Loucy (cell line): ENCODE results near the gene CCDC60.

Experiments used
- H2AFZ ChIP-seq: fragments of 200-600 bp; sonication (generic); 2 replicates; pipeline ENCODE4 v1.6.0; 2016; ENCODE audit warnings: antibody characterized with exemption, mild to moderate bottlenecking, low read length, moderate library complexity
- H3F3A ChIP-seq: fragments of 200-600 bp; 2 replicates; pipeline ENCODE4 v1.6.0; 2016; ENCODE audit warnings: antibody characterized with exemption, low read depth, mild to moderate bottlenecking
- H3K27me3 ChIP-seq: fragments of 200-600 bp; sonication (generic); 2 replicates; pipeline ENCODE4 v1.6.1; 2014; ENCODE audit warnings: low read length, mild to moderate bottlenecking; ENCODE audit not compliant: insufficient read depth, poor library complexity, severe bottlenecking
- H3K36me3 ChIP-seq: fragments of 200-600 bp; sonication (generic); 2 replicates; pipeline ENCODE4 v1.6.1; 2016; ENCODE audit warnings: low read length; ENCODE audit not compliant: insufficient read depth
- H3K4me1 ChIP-seq: fragments of 200-600 bp; sonication (generic); 2 replicates; pipeline ENCODE4 v1.5.1; 2014; ENCODE audit warnings: low read length, mild to moderate bottlenecking; ENCODE audit not compliant: insufficient read depth, poor library complexity, severe bottlenecking
- H3K4me2 ChIP-seq: fragments of 200-600 bp; sonication (generic); 2 replicates; pipeline ENCODE4 v1.6.0; 2014; ENCODE audit warnings: antibody characterized with exemption, low read length, low read depth, mild to moderate bottlenecking; ENCODE audit not compliant: poor library complexity, severe bottlenecking
- H3K4me3 ChIP-seq: fragments of 200-600 bp; sonication (generic); 2 replicates; pipeline ENCODE4 v1.5.1; 2014; ENCODE audit warnings: low read length, mild to moderate bottlenecking, mixed read lengths; ENCODE audit not compliant: poor library complexity, severe bottlenecking
- H3K79me2 ChIP-seq: fragments of 200-600 bp; sonication (generic); 2 replicates; pipeline ENCODE4 v1.6.1; 2014; ENCODE audit warnings: low read length; ENCODE audit not compliant: insufficient read depth
- H3K9ac ChIP-seq: fragments of 200-600 bp; sonication (generic); 2 replicates; pipeline ENCODE4 v1.6.0; 2014; ENCODE audit warnings: mild to moderate bottlenecking, low read depth, low read length, moderate library complexity; ENCODE audit not compliant: poor library complexity, severe bottlenecking
- H3K9me2 ChIP-seq: fragments of 200-600 bp; sonication (generic); replicated peaks from 2 replicates; pipeline ENCODE4 v1.6.1; 2016; ENCODE audit warnings: low read depth, low read length, mixed read lengths
- H3K9me3 ChIP-seq: fragments of 200-600 bp; sonication (generic); 2 replicates; pipeline ENCODE4 v1.6.1; 2014; ENCODE audit warnings: mild to moderate bottlenecking, antibody characterized with exemption, low read length, low read depth; ENCODE audit not compliant: insufficient read depth
- H4K20me1 ChIP-seq: fragments of 200-600 bp; sonication (generic); 2 replicates; pipeline ENCODE4 v1.6.0; 2014; ENCODE audit warnings: antibody characterized with exemption, low read length, mild to moderate bottlenecking; ENCODE audit not compliant: insufficient read depth, poor library complexity, severe bottlenecking
- EZH2phosphoT487 ChIP-seq: fragments of 200-600 bp; IDR thresholded peaks from 2 replicates; pipeline ENCODE4 v1.6.1; 2018; ENCODE audit warnings: antibody characterized with exemption, mild to moderate bottlenecking, moderate library complexity, borderline replicate concordance
- TF ChIP-seq, protein P1 (sequence below): fragments of 200-600 bp; sonication (generic); conservative IDR thresholded peaks from 2 replicates; pipeline ENCODE4 v1.5.1; 2014; ENCODE audit warnings: mild to moderate bottlenecking, antibody characterized with exemption, low read length

Gene CCDC60

DNA sequence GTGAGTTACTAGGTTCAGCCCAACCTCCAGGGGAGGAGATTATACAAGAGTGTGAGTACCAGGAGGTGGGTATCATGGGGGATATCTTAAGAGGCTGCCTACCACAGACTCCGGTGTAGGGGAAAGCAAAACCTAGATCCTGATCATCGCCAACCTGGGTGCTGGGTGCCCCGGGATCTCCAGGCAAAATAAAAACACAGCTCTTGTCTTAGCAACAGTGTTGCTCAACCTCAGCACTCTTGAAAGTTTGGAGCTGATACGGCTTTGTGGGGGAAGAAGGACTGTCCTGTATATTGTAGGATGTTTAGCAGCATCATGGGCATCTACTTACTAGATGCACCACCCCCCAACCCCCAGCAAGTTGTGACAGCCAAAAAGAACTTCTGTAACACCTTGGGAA is 74.5 kb downstream of the CCDC60 start:
- Histone ChIP-seq H3K9ac (no peak overlapping the region), H3K9me3 (no peaks in the 10 kb centered on the region), H3F3A (no peaks in the 10 kb centered on the region), H3K4me3 (no peak overlapping the region), H3K36me3 (no peaks in the 10 kb centered on the region), H3K4me2 (no peak overlapping the region), H4K20me1 (no peaks in the 10 kb centered on the region), H3K4me1 (no peaks in the 10 kb centered on the region), H3K9me2 (no peaks in the 10 kb centered on the region), H3K79me2 (no peaks in the 10 kb centered on the region), H2AFZ (no peak overlapping the region), H3K27me3 (no peaks in the 10 kb centered on the region)
- TF ChIP-seq, protein P1, sequence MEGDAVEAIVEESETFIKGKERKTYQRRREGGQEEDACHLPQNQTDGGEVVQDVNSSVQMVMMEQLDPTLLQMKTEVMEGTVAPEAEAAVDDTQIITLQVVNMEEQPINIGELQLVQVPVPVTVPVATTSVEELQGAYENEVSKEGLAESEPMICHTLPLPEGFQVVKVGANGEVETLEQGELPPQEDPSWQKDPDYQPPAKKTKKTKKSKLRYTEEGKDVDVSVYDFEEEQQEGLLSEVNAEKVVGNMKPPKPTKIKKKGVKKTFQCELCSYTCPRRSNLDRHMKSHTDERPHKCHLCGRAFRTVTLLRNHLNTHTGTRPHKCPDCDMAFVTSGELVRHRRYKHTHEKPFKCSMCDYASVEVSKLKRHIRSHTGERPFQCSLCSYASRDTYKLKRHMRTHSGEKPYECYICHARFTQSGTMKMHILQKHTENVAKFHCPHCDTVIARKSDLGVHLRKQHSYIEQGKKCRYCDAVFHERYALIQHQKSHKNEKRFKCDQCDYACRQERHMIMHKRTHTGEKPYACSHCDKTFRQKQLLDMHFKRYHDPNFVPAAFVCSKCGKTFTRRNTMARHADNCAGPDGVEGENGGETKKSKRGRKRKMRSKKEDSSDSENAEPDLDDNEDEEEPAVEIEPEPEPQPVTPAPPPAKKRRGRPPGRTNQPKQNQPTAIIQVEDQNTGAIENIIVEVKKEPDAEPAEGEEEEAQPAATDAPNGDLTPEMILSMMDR, result no peak
- no peak for TF ChIP-seq EZH2phosphoT487

DNA sequence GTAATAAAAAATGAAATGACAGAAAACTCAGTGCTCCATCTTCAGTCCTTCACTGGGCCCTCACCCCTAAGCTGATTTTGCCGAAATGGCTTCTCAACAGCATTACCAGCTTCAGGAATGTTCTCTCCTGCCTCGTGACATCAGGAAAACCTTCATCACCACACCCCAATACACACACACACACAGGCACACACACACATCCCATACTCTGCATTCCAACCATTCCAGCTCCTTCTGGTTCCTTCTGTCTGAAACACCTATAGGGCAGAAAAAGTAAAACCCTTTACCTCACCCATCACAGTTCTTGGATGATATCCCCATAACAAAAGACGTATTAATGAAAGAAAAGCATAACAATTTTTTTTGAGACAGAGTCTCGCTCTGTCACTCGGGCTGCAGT is 75.9 kb downstream of the CCDC60 start:
- H3K4me1 ChIP-seq, result no peaks in the 10 kb centered on the region
- no peak overlapping the region for H3K4me3 ChIP-seq
- H3K9me2 ChIP-seq, result no peaks in the 10 kb centered on the region
- no peak overlapping the region for H2AFZ ChIP-seq
- no peaks in the 10 kb centered on the region for H4K20me1 ChIP-seq
- H3K9ac ChIP-seq, result no peak overlapping the region
- H3F3A ChIP-seq, result no peaks in the 10 kb centered on the region
- no peak overlapping the region for H3K4me2 ChIP-seq
- H3K36me3 ChIP-seq, result no peaks in the 10 kb centered on the region
- no peaks in the 10 kb centered on the region for H3K9me3 ChIP-seq
- no peaks in the 10 kb centered on the region for H3K27me3 ChIP-seq
- TF ChIP-seq, protein P1, result no peak
- TF ChIP-seq EZH2phosphoT487, result no peak
- no peaks in the 10 kb centered on the region for H3K79me2 ChIP-seq

DNA sequence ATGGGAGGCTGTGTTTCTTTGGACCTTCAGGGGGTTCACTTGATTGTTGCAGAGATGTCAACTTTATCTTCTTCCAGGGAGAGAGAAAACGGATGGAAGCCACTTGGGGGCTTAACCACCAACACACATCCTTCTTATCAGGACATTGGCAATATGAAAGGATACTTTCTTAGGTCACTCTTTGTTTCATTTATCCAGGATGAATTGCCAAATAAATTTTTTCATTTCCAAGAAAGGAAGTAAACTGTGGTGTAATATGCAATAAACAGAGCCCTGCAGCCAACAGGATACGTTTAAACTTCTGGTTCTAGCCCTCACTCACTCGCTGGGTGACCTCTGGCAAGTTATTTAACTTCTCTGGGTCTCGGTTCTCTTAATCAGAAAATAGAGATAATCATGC is 77.8 kb downstream of the CCDC60 start:
- Histone ChIP-seq H3K4me3 (no peak overlapping the region), H3K79me2 (no peaks in the 10 kb centered on the region), H3K9ac (no peak overlapping the region), H4K20me1 (no peaks in the 10 kb centered on the region), H3K9me3 (no peaks in the 10 kb centered on the region), H3F3A (no peaks in the 10 kb centered on the region), H3K9me2 (no peaks in the 10 kb centered on the region), H3K27me3 (no peaks in the 10 kb centered on the region), H2AFZ (no peak overlapping the region), H3K36me3 (no peaks in the 10 kb centered on the region), H3K4me1 (no peaks in the 10 kb centered on the region), H3K4me2 (no peak overlapping the region)
- no peak for TF ChIP-seq EZH2phosphoT487
- TF ChIP-seq, protein P1, result no peak
